ENCODE measurements around the gene MAP4K4. TPM values are rescaled to one million over a fixed set of nuclear protein-coding genes. Genes with fewer than 3 reads are reported as not detected.
A peak's percentile ranks its signal among the peaks of the same experiment; 100 is the strongest.

MAP4K4 gene
- total RNA-seq: 54.3 and 54.5 TPM in 2 replicates

DNA sequence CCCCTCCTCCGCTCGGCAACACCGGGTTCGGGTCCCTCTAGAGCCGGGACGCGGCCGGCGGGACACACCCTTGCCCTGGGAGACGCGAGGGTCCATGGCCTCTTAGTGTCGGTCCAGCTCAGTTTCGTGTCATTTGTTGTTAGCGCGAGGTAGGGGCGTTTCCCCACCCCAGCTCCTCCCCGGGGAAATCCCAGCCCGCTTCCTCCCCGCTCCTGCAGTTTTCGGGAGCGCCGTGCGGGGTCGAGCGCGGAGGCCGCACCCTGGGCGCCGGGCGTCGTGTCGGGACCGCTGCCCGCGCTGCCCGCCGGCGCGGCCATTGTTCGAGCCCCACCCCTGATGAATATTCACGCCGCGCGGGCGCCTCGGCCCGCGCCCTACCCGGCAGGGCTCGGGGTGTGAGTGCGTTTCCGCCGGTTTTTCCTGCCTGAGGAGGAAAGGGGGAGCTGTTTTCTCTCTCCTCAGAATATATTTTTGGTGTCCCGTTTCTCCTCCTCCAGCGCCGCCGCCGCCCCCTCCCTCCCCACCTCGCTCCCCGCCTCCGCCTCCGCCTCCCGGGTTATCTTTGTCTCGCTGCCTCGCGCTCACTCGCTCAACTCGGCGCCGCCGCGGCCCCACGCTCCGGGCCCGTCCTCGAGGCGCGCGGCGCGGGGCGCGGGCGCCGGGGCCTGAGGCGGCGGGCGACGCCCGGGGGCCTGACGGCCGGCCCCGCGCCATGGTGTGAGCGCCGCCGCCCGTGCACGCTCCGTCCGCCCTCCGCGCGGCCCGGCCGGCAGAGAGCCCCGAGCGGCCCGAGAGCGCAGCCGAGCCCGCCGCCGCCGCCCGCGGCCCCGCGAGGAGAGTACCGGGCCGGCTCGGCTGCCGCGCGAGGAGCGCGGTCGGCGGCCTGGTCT, at the start of gene MAP4K4:
Gene MAP4K4, plus strand, starts transcription at position 584 of the 890 bp plus-strand sequence. CDS start 374 bp downstream, outside the sequence.
- Mint-ChIP-seq H3K9me3 (peaks cover 3% of the 10 kb centered on the region), H3K27ac (peak within 1 kb of the TSS; percentile 88), H3K4me1 (ENCODE audit: low read depth) (peaks cover 24% of the 10 kb centered on the region), H3K36me3 (ENCODE audit: low read depth) (peaks cover 11% of the 10 kb centered on the region), H3K27me3 (ENCODE audit: insufficient read depth) (no peaks in the 10 kb centered on the region), H3K4me3 (peak within 1 kb of the TSS; percentile 88)
- DNase-seq (ENCODE audit: low spot score): peak; percentile 69
- intact Hi-C loops (cut with micrococcal nuclease): loop anchor here (1.0 to 5.0 kb wide), 4 partner anchors 9 to 223 kb away; partner anchors contain the start of gene RFX8

DNA sequence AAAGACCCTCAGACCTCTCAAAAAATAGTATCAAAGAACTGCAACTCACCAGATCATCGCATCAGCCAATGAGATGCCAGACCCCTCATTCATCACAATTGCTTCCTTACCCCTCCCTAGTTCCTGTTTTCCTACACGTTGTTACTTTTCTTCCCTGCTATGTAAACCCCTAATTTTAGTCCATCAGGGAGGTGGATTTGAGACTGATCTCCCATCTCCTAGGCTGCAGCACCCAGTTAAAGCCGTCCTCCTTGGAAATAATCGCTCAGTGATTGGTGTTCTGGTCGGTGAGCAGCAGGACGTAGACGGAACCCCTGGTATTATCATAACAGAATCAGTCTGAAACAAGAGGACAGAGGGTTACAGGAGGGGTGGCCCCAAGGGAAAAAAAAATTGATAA, 44.0 kb upstream of the MAP4K4 start:
- no peak for DNase-seq (ENCODE audit: low spot score)
- H3K27ac Mint-ChIP-seq: peak overlapping the region; percentile 1
- no peak overlapping the region for H3K4me3 Mint-ChIP-seq
- H3K36me3 Mint-ChIP-seq (ENCODE audit: low read depth): peaks cover 3% of the 10 kb centered on the region
- H3K9me3 Mint-ChIP-seq: no peaks in the 10 kb centered on the region
- intact Hi-C loops (cut with micrococcal nuclease): loop anchor here (2.0 kb wide), 5 partner anchors 21 to 429 kb away; no protein-coding TSS in a partner anchor
- H3K4me1 Mint-ChIP-seq (ENCODE audit: low read depth): peaks cover 26% of the 10 kb centered on the region
- H3K27me3 Mint-ChIP-seq (ENCODE audit: insufficient read depth): no peaks in the 10 kb centered on the region

DNA sequence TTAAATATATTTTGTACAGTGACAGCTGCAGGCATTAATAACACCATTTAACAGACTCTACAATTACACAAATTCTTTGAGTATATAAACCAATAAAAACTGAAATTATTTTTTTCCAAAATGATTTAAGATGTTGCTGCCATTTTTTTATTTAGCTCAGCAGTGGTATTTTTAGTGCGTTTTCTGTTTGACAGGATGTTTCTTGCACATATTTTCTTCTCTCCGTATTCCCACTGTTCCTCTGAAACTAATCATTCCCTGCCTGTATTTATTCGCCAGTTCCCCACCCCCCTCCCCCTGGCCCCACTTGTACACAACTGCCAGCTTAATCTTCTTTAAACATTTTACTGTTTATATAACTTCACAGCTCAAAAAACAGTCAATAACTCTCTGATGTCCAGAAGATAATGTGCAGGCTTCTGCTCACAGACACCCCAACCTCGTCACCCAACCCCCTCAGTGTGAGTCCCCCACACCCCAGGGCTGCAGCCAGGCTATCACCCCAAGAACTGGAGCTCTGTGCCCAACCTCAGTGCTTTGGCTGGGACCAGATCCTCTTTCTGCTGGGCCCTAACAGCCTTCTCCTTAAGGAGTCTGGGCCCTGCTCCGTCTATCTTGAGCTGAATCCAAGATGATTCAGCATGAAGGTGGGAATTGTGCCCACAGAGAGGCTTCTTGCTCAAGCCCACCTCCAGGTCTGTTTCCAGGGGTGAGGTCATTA, 41.6 kb upstream of the MAP4K4 start:
- DNase-seq (ENCODE audit: low spot score): no peak
- H3K9me3 Mint-ChIP-seq: no peaks in the 10 kb centered on the region
- H3K36me3 Mint-ChIP-seq (ENCODE audit: low read depth): peaks cover 3% of the 10 kb centered on the region
- no peaks in the 10 kb centered on the region for H3K27me3 Mint-ChIP-seq (ENCODE audit: insufficient read depth)
- intact Hi-C loops (cut with micrococcal nuclease): no loop called here
- no peak overlapping the region for H3K27ac Mint-ChIP-seq
- peaks cover 18% of the 10 kb centered on the region for H3K4me1 Mint-ChIP-seq (ENCODE audit: low read depth)
- no peak overlapping the region for H3K4me3 Mint-ChIP-seq

DNA sequence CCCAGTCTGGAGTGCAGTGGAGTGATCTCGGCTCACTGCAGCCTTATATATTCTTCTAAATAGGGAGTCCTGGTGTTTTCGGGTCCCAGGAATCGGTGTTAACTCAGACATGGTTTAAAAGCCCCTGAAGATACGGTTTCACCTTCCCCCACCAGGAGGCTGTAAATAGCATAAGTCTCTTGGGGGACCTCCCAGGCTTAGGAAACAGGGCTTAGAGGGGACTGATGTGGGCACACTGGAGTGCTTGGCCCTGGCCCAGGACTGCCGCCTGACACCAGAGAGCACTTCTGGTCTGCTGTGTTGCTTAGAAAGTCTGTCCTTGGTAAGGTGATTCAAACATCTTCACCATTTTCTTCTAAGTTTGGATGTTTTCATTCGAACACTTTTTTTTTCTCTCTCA, 39.7 kb upstream of the MAP4K4 start:
- intact Hi-C loops (cut with micrococcal nuclease): no loop called here
- no peaks in the 10 kb centered on the region for H3K9me3 Mint-ChIP-seq

DNA sequence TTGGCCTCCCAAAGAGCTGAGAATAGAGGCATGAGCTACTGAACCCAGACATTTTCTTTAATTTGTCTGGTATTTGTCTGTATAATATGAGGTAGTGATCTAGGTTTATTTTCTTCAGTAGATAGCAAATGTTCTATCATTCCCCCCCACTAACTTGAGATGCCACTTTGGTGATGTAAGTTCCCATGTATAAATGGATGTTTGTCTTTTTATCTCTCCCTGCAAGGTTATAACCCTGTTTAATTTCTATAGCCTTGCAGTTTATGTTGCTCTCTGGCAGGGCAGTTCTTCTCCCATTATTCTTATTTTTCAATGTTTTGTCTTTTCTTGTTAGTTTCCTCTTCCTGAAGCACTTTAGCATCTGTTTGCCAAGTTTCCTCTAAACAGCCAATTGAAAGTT, 39.1 kb upstream of the MAP4K4 start:
- intact Hi-C loops (cut with micrococcal nuclease): no loop called here
- Mint-ChIP-seq H3K4me1 (ENCODE audit: low read depth) (peaks cover under 1% of the 10 kb centered on the region), H3K27me3 (ENCODE audit: insufficient read depth) (no peaks in the 10 kb centered on the region), H3K4me3 (no peak overlapping the region), H3K9me3 (no peaks in the 10 kb centered on the region), H3K36me3 (ENCODE audit: low read depth) (peaks cover 2% of the 10 kb centered on the region), H3K27ac (no peak overlapping the region)
- DNase-seq (ENCODE audit: low spot score): no peak

More for the DNA sequence above, 39.7 kb upstream of the MAP4K4 start:
- DNase-seq (ENCODE audit: low spot score): no peak
- H3K27me3 Mint-ChIP-seq (ENCODE audit: insufficient read depth): no peaks in the 10 kb centered on the region
- no peak overlapping the region for H3K4me3 Mint-ChIP-seq
- peaks cover 7% of the 10 kb centered on the region for H3K4me1 Mint-ChIP-seq (ENCODE audit: low read depth)
- no peak overlapping the region for H3K27ac Mint-ChIP-seq
- peaks cover 2% of the 10 kb centered on the region for H3K36me3 Mint-ChIP-seq (ENCODE audit: low read depth)

DNA sequence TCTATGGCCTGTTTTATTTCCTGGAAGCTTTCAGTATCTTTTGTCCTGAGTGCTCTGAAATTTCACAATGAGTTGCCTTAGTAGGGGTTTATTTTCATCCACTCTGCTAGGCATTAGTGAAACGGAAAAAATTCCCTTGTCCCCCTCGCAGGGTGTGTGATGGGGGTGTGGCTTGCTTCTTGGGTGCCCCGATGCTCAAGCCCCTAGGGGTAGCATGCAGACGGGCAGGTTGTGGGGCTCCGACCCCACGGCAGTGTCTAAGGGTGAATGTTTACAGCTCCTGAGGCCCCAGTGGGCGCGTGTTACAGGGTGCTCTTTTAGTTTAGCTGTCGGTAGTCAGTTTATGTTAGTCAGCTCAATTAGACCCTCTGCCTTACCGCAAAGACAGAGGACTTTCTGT, 32.2 kb upstream of the MAP4K4 start:
- Mint-ChIP-seq H3K4me3 (no peak overlapping the region), H3K9me3 (peaks cover 4% of the 10 kb centered on the region), H3K27ac (no peak overlapping the region), H3K4me1 (ENCODE audit: low read depth) (no peaks in the 10 kb centered on the region), H3K27me3 (ENCODE audit: insufficient read depth) (no peaks in the 10 kb centered on the region), H3K36me3 (ENCODE audit: low read depth) (peaks cover under 1% of the 10 kb centered on the region)
- no peak for DNase-seq (ENCODE audit: low spot score)
- intact Hi-C loops (cut with micrococcal nuclease): no loop called here

DNA sequence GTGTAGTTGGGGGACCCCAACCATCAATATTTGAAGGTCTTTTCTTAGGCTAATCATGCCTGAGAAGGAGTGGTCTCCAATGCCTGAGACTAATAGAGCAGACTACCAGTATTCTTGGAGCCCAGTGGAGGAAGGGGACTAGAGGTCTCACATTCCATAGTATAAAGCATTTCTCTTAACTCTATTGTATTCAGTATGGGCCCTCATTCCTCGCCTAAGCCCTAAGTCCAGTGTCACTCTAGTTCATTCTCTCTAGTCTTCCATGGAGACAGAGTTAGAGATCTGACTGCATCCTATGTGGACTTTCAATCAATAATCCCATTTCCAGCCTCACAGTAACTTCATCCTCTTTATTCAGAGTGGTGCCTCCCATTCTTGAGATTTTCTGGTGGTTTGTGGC, 29.7 kb upstream of the MAP4K4 start:
- no peaks in the 10 kb centered on the region for H3K27me3 Mint-ChIP-seq (ENCODE audit: insufficient read depth)

DNA sequence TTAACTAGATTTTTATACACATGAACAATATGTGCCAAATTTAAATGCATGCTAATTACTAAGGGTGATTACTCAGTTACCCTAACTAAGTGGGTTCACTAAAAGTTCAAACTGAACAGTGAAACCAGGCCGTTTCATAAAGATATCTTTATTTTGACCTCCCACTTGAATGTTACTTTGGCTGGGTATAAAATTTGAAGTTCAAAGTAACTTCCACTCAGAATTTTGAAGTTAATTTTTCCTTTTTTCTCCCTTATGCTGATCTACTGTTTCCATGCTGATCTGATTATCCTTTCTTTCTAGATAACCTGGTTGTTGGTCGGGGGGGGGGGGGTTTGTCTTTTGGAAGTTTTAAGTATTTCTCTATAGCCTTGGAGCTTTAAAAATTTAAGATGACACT, 25.5 kb upstream of the MAP4K4 start:
- H3K4me1 Mint-ChIP-seq (ENCODE audit: low read depth): peaks cover 19% of the 10 kb centered on the region
- intact Hi-C loops (cut with micrococcal nuclease): no loop called here
- H3K36me3 Mint-ChIP-seq (ENCODE audit: low read depth): peaks cover 10% of the 10 kb centered on the region
- H3K9me3 Mint-ChIP-seq: peaks cover 45% of the 10 kb centered on the region
- H3K27me3 Mint-ChIP-seq (ENCODE audit: insufficient read depth): no peaks in the 10 kb centered on the region
- H3K4me3 Mint-ChIP-seq: no peak overlapping the region
- H3K27ac Mint-ChIP-seq: no peak overlapping the region
- DNase-seq (ENCODE audit: low spot score): no peak

More for the DNA sequence above, 29.7 kb upstream of the MAP4K4 start:
- no peak overlapping the region for H3K4me3 Mint-ChIP-seq
- H3K36me3 Mint-ChIP-seq (ENCODE audit: low read depth): peaks cover 6% of the 10 kb centered on the region
- no peak overlapping the region for H3K27ac Mint-ChIP-seq
- H3K4me1 Mint-ChIP-seq (ENCODE audit: low read depth): no peaks in the 10 kb centered on the region
- intact Hi-C loops (cut with micrococcal nuclease): no loop called here
- DNase-seq (ENCODE audit: low spot score): no peak
- peaks cover 25% of the 10 kb centered on the region for H3K9me3 Mint-ChIP-seq

DNA sequence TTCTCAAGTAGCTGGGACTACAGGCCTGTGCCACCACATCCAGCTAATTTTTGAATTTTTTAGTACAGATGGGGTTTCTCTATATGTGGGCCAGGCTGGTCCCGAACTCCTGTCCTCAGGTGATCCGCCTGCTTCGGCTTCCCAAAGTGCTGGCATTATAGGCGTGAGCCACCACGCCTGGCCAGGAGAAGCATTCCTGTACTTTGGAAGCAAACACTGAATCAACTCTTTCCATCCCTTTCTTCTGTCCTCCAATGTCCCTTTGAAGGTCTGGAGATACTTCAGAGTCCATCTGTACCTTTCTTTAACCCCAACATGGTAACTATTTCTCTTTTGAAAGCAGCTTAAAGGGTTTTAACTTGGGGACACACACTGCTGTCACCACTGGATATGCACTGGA, 23.6 kb upstream of the MAP4K4 start:
- peaks cover 19% of the 10 kb centered on the region for H3K4me1 Mint-ChIP-seq (ENCODE audit: low read depth)
- no peak for DNase-seq (ENCODE audit: low spot score)
- H3K27ac Mint-ChIP-seq: no peak overlapping the region
- no peak overlapping the region for H3K4me3 Mint-ChIP-seq
- H3K36me3 Mint-ChIP-seq (ENCODE audit: low read depth): peaks cover 10% of the 10 kb centered on the region
- H3K9me3 Mint-ChIP-seq: peaks cover 49% of the 10 kb centered on the region
- intact Hi-C loops (cut with micrococcal nuclease): loop anchor here (2.0 kb wide), 1 partner anchor 21 kb away; no protein-coding TSS in a partner anchor
- H3K27me3 Mint-ChIP-seq (ENCODE audit: insufficient read depth): no peaks in the 10 kb centered on the region

DNA sequence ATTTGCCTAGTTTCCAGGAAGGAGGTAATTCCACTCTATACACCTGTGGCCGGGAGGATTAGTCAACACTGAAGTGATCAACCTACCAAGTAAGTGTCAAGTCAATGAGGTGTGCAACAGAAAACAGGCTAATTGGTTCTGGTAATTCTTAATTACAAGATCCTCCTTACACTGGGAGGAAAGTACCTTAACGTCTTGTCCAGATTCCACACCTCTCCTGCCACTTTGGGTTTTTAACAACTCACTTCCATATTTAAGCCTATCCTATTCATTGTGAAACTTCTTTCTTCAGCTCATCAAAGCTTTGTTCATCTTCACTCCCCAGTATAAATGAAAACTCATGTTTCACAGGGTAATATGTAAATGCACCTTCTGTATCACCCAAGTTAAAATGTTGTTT, 22.0 kb upstream of the MAP4K4 start:
- no peak overlapping the region for H3K4me3 Mint-ChIP-seq
- no peak for DNase-seq (ENCODE audit: low spot score)
- peaks cover 46% of the 10 kb centered on the region for H3K9me3 Mint-ChIP-seq
- no peaks in the 10 kb centered on the region for H3K27me3 Mint-ChIP-seq (ENCODE audit: insufficient read depth)
- H3K4me1 Mint-ChIP-seq (ENCODE audit: low read depth): peaks cover 19% of the 10 kb centered on the region
- H3K36me3 Mint-ChIP-seq (ENCODE audit: low read depth): peaks cover 7% of the 10 kb centered on the region
- intact Hi-C loops (cut with micrococcal nuclease): loop anchor here (2.0 kb wide), 1 partner anchor 23 kb away; no protein-coding TSS in a partner anchor
- H3K27ac Mint-ChIP-seq: no peak overlapping the region

DNA sequence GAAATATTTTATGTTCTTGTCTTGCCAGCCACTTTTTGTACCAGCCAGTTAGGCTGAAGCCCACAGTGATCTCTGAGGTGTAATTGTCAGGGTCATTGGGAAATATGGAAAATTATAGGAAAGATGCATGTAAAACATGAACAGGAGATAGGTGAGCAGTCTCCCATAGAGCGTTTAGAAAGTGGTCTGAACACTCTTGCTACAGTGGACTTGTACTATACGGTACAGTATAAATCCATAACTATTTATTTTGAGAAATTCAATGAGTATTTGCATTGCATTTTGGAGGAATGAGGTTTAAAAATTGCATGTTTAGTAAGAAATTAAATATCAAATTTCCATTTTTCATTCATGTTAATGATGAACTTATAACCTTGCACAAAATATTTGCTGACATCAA, 20.8 kb upstream of the MAP4K4 start:
- Mint-ChIP-seq H3K36me3 (ENCODE audit: low read depth) (peaks cover 7% of the 10 kb centered on the region), H3K9me3 (peaks cover 36% of the 10 kb centered on the region), H3K4me3 (no peak overlapping the region), H3K27me3 (ENCODE audit: insufficient read depth) (no peaks in the 10 kb centered on the region), H3K4me1 (ENCODE audit: low read depth) (peaks cover 19% of the 10 kb centered on the region), H3K27ac (no peak overlapping the region)
- DNase-seq (ENCODE audit: low spot score): no peak
- intact Hi-C loops (cut with micrococcal nuclease): no loop called here

DNA sequence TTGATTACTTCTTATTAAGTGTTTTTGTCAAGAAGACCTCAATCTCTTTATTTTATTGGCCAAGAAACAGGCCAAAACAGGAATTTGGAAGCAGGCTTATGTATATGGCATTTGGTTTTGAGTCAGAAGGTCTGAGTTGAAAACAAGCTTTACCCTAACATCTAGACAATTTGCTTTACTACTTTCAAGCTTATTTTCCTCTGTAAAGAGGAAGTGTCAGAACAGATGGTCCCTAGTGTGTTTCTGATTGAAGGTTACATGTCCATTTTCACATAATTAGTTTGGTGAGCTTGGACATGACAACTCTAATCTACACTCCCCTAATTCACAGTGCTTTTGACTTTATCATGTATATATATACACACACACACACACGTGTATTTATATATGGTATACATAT, 19.8 kb upstream of the MAP4K4 start:
- Mint-ChIP-seq H3K4me3 (no peak overlapping the region), H3K9me3 (peaks cover 27% of the 10 kb centered on the region), H3K36me3 (ENCODE audit: low read depth) (peaks cover 3% of the 10 kb centered on the region), H3K4me1 (ENCODE audit: low read depth) (peaks cover 19% of the 10 kb centered on the region), H3K27ac (no peak overlapping the region), H3K27me3 (ENCODE audit: insufficient read depth) (no peaks in the 10 kb centered on the region)
- no peak for DNase-seq (ENCODE audit: low spot score)
- intact Hi-C loops (cut with micrococcal nuclease): no loop called here

DNA sequence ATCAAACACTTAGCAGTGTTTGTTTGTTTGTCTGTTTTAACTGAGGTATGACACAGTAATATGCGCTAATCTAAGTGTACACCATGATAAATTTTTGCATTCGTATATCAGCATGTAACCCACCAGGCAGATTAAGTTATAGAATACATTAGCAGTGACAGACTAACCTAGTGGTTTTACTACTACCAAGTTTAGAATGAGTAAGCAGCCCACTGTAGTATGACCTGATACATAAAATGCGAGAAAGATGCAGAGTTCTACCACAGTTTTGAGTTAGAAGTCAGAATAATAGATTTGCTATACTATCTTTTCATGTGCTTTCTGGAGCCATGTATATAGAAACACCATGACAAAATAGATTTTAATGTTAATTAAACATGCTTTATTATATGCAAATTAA, 19.1 kb upstream of the MAP4K4 start:
- peaks cover 26% of the 10 kb centered on the region for H3K9me3 Mint-ChIP-seq

More for the DNA sequence above, 19.1 kb upstream of the MAP4K4 start:
- Mint-ChIP-seq H3K36me3 (ENCODE audit: low read depth) (peaks cover 3% of the 10 kb centered on the region), H3K4me1 (ENCODE audit: low read depth) (peaks cover 19% of the 10 kb centered on the region), H3K27me3 (ENCODE audit: insufficient read depth) (no peaks in the 10 kb centered on the region), H3K27ac (no peak overlapping the region), H3K4me3 (no peak overlapping the region)
- intact Hi-C loops (cut with micrococcal nuclease): no loop called here
- no peak for DNase-seq (ENCODE audit: low spot score)
